Measurements from ENCODE around the gene BNC2. TPM values are rescaled to one million over a fixed set of nuclear protein-coding genes. Genes with fewer than 3 reads are reported as not detected.
"Not testable (repeated sequence)": the region's sequence is repeated elsewhere in the genome, so short reads cannot be mapped to it uniquely, and the experiment has no call there.

BNC2 gene
- total RNA-seq, 2 donors from 2014 or later = 2.1 to 20.0 TPM

- no peak for TF ChIP-seq CTCF (IDR thresholded peaks at IDR 0.05)
- Histone ChIP-seq H3K9ac (ENCODE audit: low read depth in 2 of 2, low read length in 2 of 2) (no peak overlapping the region), H3K27ac (no peak overlapping the region), H3K36me3 (no peaks in the 10 kb centered on the region), H3K4me3 (no peak overlapping the region), H3K27me3 (no peaks in the 10 kb centered on the region), H3K9me3 (no peaks in the 10 kb centered on the region), H3K4me1 (no peaks in the 10 kb centered on the region)
- DNase-seq = no peak
- intact Hi-C loops (cut with DNase I) = no loop called here
These were observed 326.8 kb downstream of the BNC2 start for GRCh38 chr9:16543686-16544085.

- no peak for DNase-seq
- Histone ChIP-seq H3K27ac (no peak overlapping the region), H3K4me3 (no peak overlapping the region), H3K36me3 (no peaks in the 10 kb centered on the region), H3K9me3 (no peaks in the 10 kb centered on the region), H3K4me1 (no peaks in the 10 kb centered on the region), H3K9ac (ENCODE audit: low read depth in 2 of 2, low read length in 2 of 2) (no peak overlapping the region), H3K27me3 (no peaks in the 10 kb centered on the region)
- no peak for TF ChIP-seq CTCF (IDR thresholded peaks at IDR 0.05)
- intact Hi-C loops (cut with DNase I) = no loop called here
These were observed 327.2 kb downstream of the BNC2 start for GRCh38 chr9:16543225-16543624.

- no peak overlapping the region for H3K4me3 ChIP-seq
- no peaks in the 10 kb centered on the region for H3K4me1 ChIP-seq
- no peaks in the 10 kb centered on the region for H3K9me3 ChIP-seq
- no peak overlapping the region for H3K9ac ChIP-seq (ENCODE audit: low read depth in 2 of 2, low read length in 2 of 2)
- no peaks in the 10 kb centered on the region for H3K36me3 ChIP-seq
- TF ChIP-seq CTCF (IDR thresholded peaks at IDR 0.05) = no peak
- no peaks in the 10 kb centered on the region for H3K27me3 ChIP-seq
- no peak for DNase-seq
- intact Hi-C loops (cut with DNase I) = no loop called here
- H3K27ac ChIP-seq = no peak overlapping the region
These were observed 328.2 kb downstream of the BNC2 start for GRCh38 chr9:16542290-16542689.

- TF ChIP-seq CTCF (IDR thresholded peaks at IDR 0.05) = no peak
- H3K4me3 ChIP-seq = no peak overlapping the region
- intact Hi-C loops (cut with DNase I) = no loop called here
These were observed 329.5 kb downstream of the BNC2 start for GRCh38 chr9:16540743-16541613.

GRCh38 chr9:16539626-16540025 lies 330.8 kb downstream of the BNC2 start:
- not testable (repeated sequence) for DNase-seq; H3K4me1 ChIP-seq; H3K27ac ChIP-seq; H3K27me3 ChIP-seq; H3K9me3 ChIP-seq; H3K9ac ChIP-seq (ENCODE audit: low read depth in 2 of 2, low read length in 2 of 2); H3K4me3 ChIP-seq; H3K36me3 ChIP-seq
- intact Hi-C loops (cut with DNase I) = loop anchor here (10.0 kb wide), 1 partner anchor 55 kb away; no protein-coding TSS in a partner anchor

More at GRCh38 chr9:16540743-16541613, 329.5 kb downstream of the BNC2 start:
- DNase-seq = no peak
- Histone ChIP-seq H3K4me1 (no peaks in the 10 kb centered on the region), H3K9ac (ENCODE audit: low read depth in 2 of 2, low read length in 2 of 2) (no peak overlapping the region), H3K36me3 (no peaks in the 10 kb centered on the region), H3K27me3 (no peaks in the 10 kb centered on the region), H3K27ac (no peak overlapping the region), H3K9me3 (no peaks in the 10 kb centered on the region)

GRCh38 chr9:16535555-16535954 lies 334.9 kb downstream of the BNC2 start:
- no peak for DNase-seq

More at GRCh38 chr9:16535555-16535954, 334.9 kb downstream of the BNC2 start:
- Histone ChIP-seq H3K9me3 (no peaks in the 10 kb centered on the region), H3K4me3 (no peak overlapping the region), H3K4me1 (no peaks in the 10 kb centered on the region), H3K27me3 (no peaks in the 10 kb centered on the region), H3K27ac (no peak overlapping the region), H3K36me3 (no peaks in the 10 kb centered on the region), H3K9ac (ENCODE audit: low read depth in 2 of 2, low read length in 2 of 2) (no peak overlapping the region)
- intact Hi-C loops (cut with DNase I) = loop anchor here (10.0 kb wide), 1 partner anchor 59 kb away; no protein-coding TSS in a partner anchor
- no peak for TF ChIP-seq CTCF (IDR thresholded peaks at IDR 0.05)

Measured in colonic mucosa (tissue), 4 donors.